HepG2 (cell line): ENCODE results near the gene RARA. TPM values are rescaled to one million over a fixed set of nuclear protein-coding genes. Genes with fewer than 3 reads are reported as not detected.
A peak's percentile ranks its signal among the peaks of the same experiment; 100 is the strongest.

Source experiments
- AFF4 ChIP-seq: sonication (generic); formaldehyde crosslinking; IDR thresholded peaks from 2 replicates; pipeline ENCODE4 v1.4.0; 2020; ENCODE audit warnings: missing genetic modification reagents
- ATF4 ChIP-seq, 2 experiments: fragments of 450-650 bp in 1 of 2; sonication (generic) in 1 of 2; formaldehyde crosslinking; IDR thresholded peaks; 2 replicates each; pipeline versions ENCODE4 v1.5.0 to v1.8.0; 2020 to 2022; ENCODE audit warnings: mild to moderate bottlenecking in 1 of 2, missing genetic modification reagents in 1 of 2
- CAMTA2 ChIP-seq: sonication (generic); formaldehyde crosslinking; IDR thresholded peaks from 2 replicates; pipeline ENCODE4 v1.4.0; 2020; ENCODE audit warnings: mild to moderate bottlenecking, missing genetic modification reagents, borderline replicate concordance
- DNMT3B ChIP-seq: conservative IDR thresholded peaks from 2 replicates; pipeline ENCODE4 v1.6.1; 2016; ENCODE audit warnings: missing biosample characterization, control low read depth
- GFI1 ChIP-seq: sonication (generic); formaldehyde crosslinking; IDR thresholded peaks from 2 replicates; pipeline ENCODE4 v1.5.0; 2020; ENCODE audit warnings: missing genetic modification reagents, mild to moderate bottlenecking, borderline replicate concordance
- IKZF4 ChIP-seq: sonication (generic); formaldehyde crosslinking; IDR thresholded peaks from 2 replicates; pipeline ENCODE4 v1.5.1; 2020; ENCODE audit warnings: borderline replicate concordance, mild to moderate bottlenecking, low read depth, missing genetic modification reagents; ENCODE audit errors: not compliant biosample characterization
- KAT7 ChIP-seq: IDR thresholded peaks from 2 replicates; pipeline ENCODE4 v1.6.1; 2018; ENCODE audit warnings: borderline replicate concordance, missing compliant biosample characterization
- KDM2A ChIP-seq: sonication (generic); formaldehyde crosslinking; IDR thresholded peaks from 2 replicates; pipeline ENCODE4 v1.4.0; 2020; ENCODE audit warnings: low read depth, missing genetic modification reagents, borderline replicate concordance
- MBNL3 ChIP-seq: fragments of 250-450 bp; sonication (Bioruptor Pico); conservative IDR thresholded peaks from 2 replicates; pipeline ENCODE4 v1.8.0; 2022; ENCODE audit warnings: mild to moderate bottlenecking, inconsistent platforms
- MEIS2 ChIP-seq: sonication (generic); formaldehyde crosslinking; IDR thresholded peaks from 2 replicates; pipeline ENCODE4 v1.9.0; 2021; ENCODE audit warnings: mild to moderate bottlenecking, missing genetic modification reagents
- NRL ChIP-seq: sonication (generic); formaldehyde crosslinking; IDR thresholded peaks from 2 replicates; pipeline ENCODE4 v1.5.0; 2020; ENCODE audit warnings: missing genetic modification reagents, mild to moderate bottlenecking, moderate library complexity, borderline replicate concordance
- REST ChIP-seq, 2 experiments: IDR thresholded peaks; 2 replicates each; pipeline ENCODE4 v1.6.1; 2011 to 2012; ENCODE audit warnings: low read length in 2 of 2, borderline replicate concordance in 1 of 2, low read depth in 1 of 2, mild to moderate bottlenecking in 1 of 2, moderate library complexity in 1 of 2
- SMYD3 ChIP-seq: sonication (generic); formaldehyde crosslinking; IDR thresholded peaks from 2 replicates; pipeline ENCODE4 v1.8.1; 2023; ENCODE audit warnings: mild to moderate bottlenecking, missing genetic modification reagents
- ZC3H4 ChIP-seq: sonication (generic); formaldehyde crosslinking; IDR thresholded peaks from 2 replicates; pipeline ENCODE4 v1.4.0; 2020; ENCODE audit warnings: missing genetic modification reagents, borderline replicate concordance
- ZFAT ChIP-seq: sonication (generic); formaldehyde crosslinking; conservative IDR thresholded peaks from 2 replicates; pipeline ENCODE4 v1.8.1; 2023; ENCODE audit warnings: missing genetic modification reagents, inconsistent platforms
- ZFP36L2 ChIP-seq: sonication (generic); formaldehyde crosslinking; IDR thresholded peaks from 2 replicates; pipeline ENCODE4 v1.4.0; 2020; ENCODE audit warnings: missing genetic modification reagents
- ZNF136 ChIP-seq: sonication (generic); formaldehyde crosslinking; IDR thresholded peaks from 2 replicates; pipeline ENCODE4 v1.8.1; 2022; ENCODE audit warnings: low read depth, mild to moderate bottlenecking, moderate library complexity, missing genetic modification reagents
- ZNF274 ChIP-seq: sonication (generic); formaldehyde crosslinking; IDR thresholded peaks from 2 replicates; pipeline ENCODE4 v1.5.1; 2020; ENCODE audit warnings: mild to moderate bottlenecking, missing genetic modification reagents
- ZNF292 ChIP-seq: sonication (generic); formaldehyde crosslinking; IDR thresholded peaks from 2 replicates; pipeline ENCODE4 v1.8.1; 2022; ENCODE audit warnings: mild to moderate bottlenecking, low read depth, missing genetic modification reagents, borderline replicate concordance
- ZZZ3 ChIP-seq: sonication (generic); formaldehyde crosslinking; IDR thresholded peaks from 2 replicates; pipeline ENCODE4 v1.4.0; 2020; ENCODE audit warnings: missing genetic modification reagents, mild to moderate bottlenecking, borderline replicate concordance
- polyA plus RNA-seq, 8 experiments: library from polyadenylated mRNA; depleted of rRNA in 3 of 8; stranded (reverse) in 7 of 8; unstranded in 1 of 8; fragments of >200 nt; fragmentation: Illumina TruSeq in 4 of 8; extraction: Trizol in 4 of 8; gene quantifications; 2 replicates each; pipeline versions ENCODE4 v1.2.1 to v1.2.3, GENCODE V29; 2011 to 2016; ENCODE audit warnings: low read depth in 4 of 8, missing spikeins in 1 of 8, mixed read lengths in 1 of 8; ENCODE audit not compliant: insufficient read depth in 1 of 8
- total RNA-seq, 5 experiments: library from RNA; depleted of rRNA; stranded (reverse); fragments of >200 nt; fragmentation: Illumina TruSeq; extraction: Trizol; gene quantifications; 2 replicates each; pipeline ENCODE4 v1.2.3, GENCODE V29; 2016; ENCODE audit warnings: low read depth in 1 of 5

Gene RARA
- total and polyA plus RNA-seq, 2 of the 13 experiments (the other 11 are each of a cell fraction or from before 2014, with no cell fraction given), result 6.4 to 8.6 TPM

- TF ChIP-seq ZC3H4 (CRISPR knock-in tag), result no peak
- no peak; the same call in 1 of the 2 replicates for TF ChIP-seq ZFAT (CRISPR knock-in tag)
- 0 out of 2 replicates have a peak, but pooled peaks have one; percentile 60 for TF ChIP-seq ZFP36L2
- peak; percentile 79 for TF ChIP-seq NRL (CRISPR knock-in tag)
- peak; percentile 92 for TF ChIP-seq KAT7 (CRISPR knock-in tag)
- TF ChIP-seq REST (IDR thresholded peaks at IDR 0.05; ENCODE audit: borderline replicate concordance in 1 of 2, low read depth in 1 of 2, low read length in 2 of 2), result no peak
- no peak for TF ChIP-seq ATF4 (CRISPR knock-in tag; IDR thresholded peaks at IDR 0.05)
- peak; percentile 42 for TF ChIP-seq IKZF4 (CRISPR knock-in tag)
- no peak for TF ChIP-seq ZNF292 (CRISPR knock-in tag)
- no peak for TF ChIP-seq ZNF136
- TF ChIP-seq ZZZ3, result peak; percentile 85
- TF ChIP-seq ZNF274 (CRISPR knock-in tag), result peak; percentile 69; the same call in 1 of the 2 replicates
- no peak for TF ChIP-seq MEIS2 (CRISPR knock-in tag)
- peak; percentile 93 for TF ChIP-seq KDM2A (CRISPR knock-in tag)
- no peak for TF ChIP-seq SMYD3
- no peak for TF ChIP-seq DNMT3B
- TF ChIP-seq CAMTA2, result peak; percentile 51
- TF ChIP-seq MBNL3 (CRISPR knock-in tag), result no peak
- TF ChIP-seq GFI1 (CRISPR knock-in tag), result peak; percentile 79
- no peak for TF ChIP-seq AFF4 (CRISPR knock-in tag)
Observed at GRCh38 chr17:40317880-40318829, 9.2 kb downstream of the RARA start (continued).
